Astrocyte of the spinal cord (primary cell): ENCODE data around the gene RFPL4AL1.
"Not testable (repeated sequence)": the region's sequence is repeated elsewhere in the genome, so short reads cannot be mapped to it uniquely, and the experiment has no call there.

Experiments
- DNase-seq: peaks from one replicate; pipeline ENCODE4 v3.0.0; 2011; ENCODE audit warnings: low read depth, low spot score
- H3K4me3 ChIP-seq: 2 replicates; pipeline ENCODE4 v1.5.1; 2011; ENCODE audit warnings: low read depth, mild to moderate bottlenecking, low read length, moderate library complexity
- in situ Hi-C: cut with HindIII; loops from 2 replicates; pipeline ENCODE4 v1.10.0; 2017; ENCODE audit warnings: low sequenced_read_pairs
- TF ChIP-seq, protein P1 (sequence below): IDR thresholded peaks from 2 replicates; pipeline ENCODE4 v1.5.1; 2012; ENCODE audit warnings: low read depth, mild to moderate bottlenecking, low read length, inconsistent platforms

The RFPL4AL1 gene

DNA sequence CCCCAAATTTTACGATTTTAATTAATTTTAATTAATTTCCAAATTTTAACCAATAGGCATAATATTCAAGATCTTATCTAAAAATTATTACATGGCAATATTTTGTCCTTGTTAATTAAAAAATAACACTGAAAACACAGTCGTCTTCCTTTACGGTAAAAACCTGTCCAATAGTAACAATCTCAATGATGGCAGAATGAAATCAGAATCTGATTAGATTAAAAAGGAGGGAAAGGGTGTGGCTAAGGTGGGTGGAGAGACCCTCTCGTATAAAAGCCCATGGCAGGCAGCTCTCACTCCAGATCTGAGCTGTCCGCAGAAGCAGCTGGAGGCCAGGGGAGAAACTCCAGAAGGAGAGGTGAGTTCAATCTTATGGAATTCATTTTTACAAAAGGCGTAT, at the start of gene RFPL4AL1:
TSS of gene RFPL4AL1 (plus strand) at position 301 of the 400 bp plus-strand sequence. CDS start 2,687 bp downstream, outside the sequence.
- in situ Hi-C loops, DNase-seq, H3K4me3 ChIP-seq: not testable (repeated sequence)

DNA sequence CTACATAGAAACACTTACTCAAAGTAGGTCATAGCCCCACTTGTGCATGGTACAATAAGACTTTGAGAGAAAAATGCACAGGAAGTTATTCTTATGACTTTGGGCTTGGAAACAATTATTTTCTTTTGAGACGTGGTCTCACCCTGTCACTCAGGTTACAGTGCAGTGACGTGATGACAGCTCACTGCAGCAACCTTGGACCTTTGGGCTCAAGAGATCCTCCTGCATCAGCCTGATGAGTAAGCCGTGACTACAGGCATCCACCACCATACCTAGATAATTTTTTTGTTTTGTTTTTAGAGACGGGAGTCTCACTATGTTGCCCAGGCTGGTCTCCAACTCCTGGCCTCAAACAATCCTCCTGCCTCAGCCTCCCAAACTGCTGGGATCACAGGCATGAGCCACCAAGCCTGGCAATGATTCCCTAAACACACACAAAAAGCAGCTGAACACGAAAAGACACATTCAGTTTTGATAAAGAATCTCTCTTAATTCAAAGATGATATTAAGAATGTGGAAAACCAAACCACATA, 48.6 kb upstream of the RFPL4AL1 start:
- H3K4me3 ChIP-seq = no peak overlapping the region
- DNase-seq = no peak
- TF ChIP-seq, protein P1, sequence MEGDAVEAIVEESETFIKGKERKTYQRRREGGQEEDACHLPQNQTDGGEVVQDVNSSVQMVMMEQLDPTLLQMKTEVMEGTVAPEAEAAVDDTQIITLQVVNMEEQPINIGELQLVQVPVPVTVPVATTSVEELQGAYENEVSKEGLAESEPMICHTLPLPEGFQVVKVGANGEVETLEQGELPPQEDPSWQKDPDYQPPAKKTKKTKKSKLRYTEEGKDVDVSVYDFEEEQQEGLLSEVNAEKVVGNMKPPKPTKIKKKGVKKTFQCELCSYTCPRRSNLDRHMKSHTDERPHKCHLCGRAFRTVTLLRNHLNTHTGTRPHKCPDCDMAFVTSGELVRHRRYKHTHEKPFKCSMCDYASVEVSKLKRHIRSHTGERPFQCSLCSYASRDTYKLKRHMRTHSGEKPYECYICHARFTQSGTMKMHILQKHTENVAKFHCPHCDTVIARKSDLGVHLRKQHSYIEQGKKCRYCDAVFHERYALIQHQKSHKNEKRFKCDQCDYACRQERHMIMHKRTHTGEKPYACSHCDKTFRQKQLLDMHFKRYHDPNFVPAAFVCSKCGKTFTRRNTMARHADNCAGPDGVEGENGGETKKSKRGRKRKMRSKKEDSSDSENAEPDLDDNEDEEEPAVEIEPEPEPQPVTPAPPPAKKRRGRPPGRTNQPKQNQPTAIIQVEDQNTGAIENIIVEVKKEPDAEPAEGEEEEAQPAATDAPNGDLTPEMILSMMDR = no peak
- in situ Hi-C loops = no loop called here

DNA sequence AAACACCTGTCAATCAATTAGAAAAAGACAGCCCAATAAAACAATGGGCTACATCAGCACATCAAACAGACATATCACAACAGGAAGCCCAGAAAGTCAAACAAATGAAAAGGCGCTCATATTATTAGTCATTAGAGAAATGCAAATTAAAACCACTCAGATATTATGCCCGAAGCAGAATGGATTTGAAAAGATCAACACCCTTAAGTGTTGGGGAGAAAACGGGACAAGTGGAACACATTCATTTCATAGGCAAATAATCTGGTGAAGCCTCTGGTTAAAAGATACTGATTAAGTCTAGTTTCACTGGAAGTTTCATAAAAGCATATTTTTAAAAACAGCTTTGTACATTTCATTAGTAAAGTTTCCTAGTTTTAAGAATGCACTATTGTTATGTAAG, 48.1 kb upstream of the RFPL4AL1 start:
- DNase-seq = no peak
- TF ChIP-seq, protein P1 = no peak
- H3K4me3 ChIP-seq = no peak overlapping the region
- in situ Hi-C loops = no loop called here

DNA sequence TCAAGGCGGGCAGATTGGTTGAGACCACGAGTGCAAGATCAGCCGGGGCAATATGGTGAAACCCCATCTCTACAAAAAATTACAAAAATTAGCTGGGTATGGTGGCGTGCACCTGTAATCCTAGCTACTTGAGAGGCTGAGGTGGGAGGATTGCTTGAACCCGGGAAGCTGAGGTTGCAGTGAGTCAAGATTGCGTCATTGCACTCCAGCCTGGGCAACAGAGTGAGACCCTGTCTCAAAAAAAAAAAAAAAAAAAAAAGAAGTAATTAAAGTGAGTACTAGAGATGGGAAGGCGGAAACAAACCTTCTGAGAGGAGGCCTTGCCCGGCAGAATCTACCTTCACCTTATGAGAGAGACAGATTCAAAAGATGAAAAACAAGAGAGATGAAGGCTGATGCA, 45.4 kb upstream of the RFPL4AL1 start:
- no peak for DNase-seq
- TF ChIP-seq, protein P1 = no peak
- no peak overlapping the region for H3K4me3 ChIP-seq
- in situ Hi-C loops = no loop called here

DNA sequence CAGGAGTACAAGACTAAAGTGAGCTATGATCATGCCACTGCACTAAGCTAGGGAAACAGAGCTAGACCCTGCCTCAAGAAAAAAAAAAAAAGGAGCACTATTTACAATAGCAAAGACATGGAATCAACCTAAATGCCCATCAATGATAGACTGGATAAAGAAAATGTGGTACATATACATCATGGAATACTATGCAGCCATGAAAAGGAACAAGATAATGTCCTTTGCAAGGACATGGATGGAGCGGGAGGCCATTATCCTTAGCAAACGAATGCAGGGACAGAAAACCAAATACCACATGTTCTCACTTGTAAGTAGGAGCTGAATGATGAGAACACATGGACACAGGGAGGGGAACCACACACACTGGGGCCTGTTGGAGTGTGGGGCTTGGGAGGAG, 38.5 kb upstream of the RFPL4AL1 start:
- DNase-seq, in situ Hi-C loops, H3K4me3 ChIP-seq: not testable (repeated sequence)

DNA sequence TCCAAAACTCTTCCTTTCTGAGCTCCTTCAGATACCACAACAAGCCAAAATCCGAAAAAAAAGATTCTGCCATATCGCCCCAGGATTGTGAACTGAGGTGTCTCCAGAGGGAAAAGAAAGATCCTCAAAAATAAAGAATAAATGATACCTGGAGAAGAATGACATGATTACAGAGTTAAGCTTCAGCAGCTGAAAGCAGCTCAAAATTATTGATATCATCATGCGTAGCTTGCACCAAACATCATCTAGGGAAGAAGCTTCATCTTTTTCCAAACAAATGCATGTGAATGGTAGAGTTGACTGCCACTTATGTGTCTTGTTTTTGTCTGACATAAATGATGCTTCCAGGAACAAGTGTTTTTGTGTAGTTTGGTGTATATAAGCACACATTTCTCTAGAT, 30.6 kb upstream of the RFPL4AL1 start, which contains the start of gene NLRP9:
TSS of gene NLRP9 (minus strand) at position 101 of the 400 bp plus-strand sequence. CDS start at position 73, 28 bp downstream.
- in situ Hi-C loops = no loop called here
- H3K4me3 ChIP-seq = no peak within 1 kb of the TSS
- DNase-seq = no peak
- TF ChIP-seq, protein P1 = no peak

DNA sequence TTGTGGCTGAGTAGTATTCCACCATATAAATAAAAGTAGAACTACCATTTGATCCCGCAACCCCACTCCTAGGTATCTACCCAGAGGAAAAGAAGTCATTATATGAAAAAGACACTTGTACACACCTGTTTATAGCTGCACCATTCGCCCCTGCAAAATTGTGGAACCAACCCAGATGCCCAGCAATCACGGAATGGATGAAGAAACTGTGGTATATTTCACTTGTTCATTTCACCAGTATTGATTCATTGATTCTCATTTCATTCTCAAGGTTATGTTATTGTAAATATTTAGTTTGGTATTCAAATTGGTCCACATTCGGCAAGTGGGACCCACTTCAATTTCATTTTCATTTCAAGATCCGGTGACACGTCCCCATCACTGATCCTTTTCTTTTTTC, 18.2 kb upstream of the RFPL4AL1 start:
- DNase-seq = no peak
- in situ Hi-C loops = no loop called here
- TF ChIP-seq, protein P1 = no peak
- H3K4me3 ChIP-seq = no peak overlapping the region

DNA sequence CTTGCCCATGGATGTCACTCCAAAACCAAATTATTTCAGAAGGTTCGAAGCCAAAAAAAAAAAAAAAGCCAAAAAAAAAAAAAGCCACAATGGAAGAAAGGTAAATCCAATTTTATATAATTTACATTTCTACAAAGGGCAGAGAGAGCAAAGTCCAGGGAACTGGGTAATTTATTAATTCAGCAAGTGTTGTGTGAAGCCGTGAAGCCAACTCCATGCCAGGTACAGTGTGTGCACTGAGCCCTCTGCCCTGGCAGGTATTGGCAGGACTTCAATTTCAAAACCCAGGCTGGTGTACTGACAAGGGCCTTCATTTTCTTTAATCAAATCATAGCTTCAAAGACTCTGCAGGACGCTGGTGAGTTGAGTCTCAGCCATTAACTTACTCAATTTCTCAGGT, 15.5 kb upstream of the RFPL4AL1 start:
- TF ChIP-seq, protein P1 = no peak
- in situ Hi-C loops = no loop called here
- no peak overlapping the region for H3K4me3 ChIP-seq
- DNase-seq = no peak

DNA sequence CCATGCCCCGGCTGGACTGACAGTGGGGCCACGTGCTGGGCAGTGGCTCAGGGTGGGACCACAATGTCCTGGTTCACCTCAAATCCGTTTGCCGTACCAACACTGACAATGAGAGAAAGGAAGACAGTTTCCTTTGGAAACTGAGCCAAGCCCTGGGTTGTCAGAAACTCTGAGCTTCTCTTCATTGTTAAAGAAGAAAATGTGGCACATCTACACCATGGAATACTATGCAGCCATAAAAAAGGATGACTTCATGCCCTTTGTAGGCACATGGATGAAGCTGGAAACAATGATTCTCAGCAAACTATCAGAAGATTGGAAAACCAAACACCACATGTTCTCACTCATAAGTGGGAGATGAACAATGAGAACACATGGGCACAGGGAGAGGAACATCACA, 12.1 kb upstream of the RFPL4AL1 start:
- in situ Hi-C loops, DNase-seq, H3K4me3 ChIP-seq: not testable (repeated sequence)

DNA sequence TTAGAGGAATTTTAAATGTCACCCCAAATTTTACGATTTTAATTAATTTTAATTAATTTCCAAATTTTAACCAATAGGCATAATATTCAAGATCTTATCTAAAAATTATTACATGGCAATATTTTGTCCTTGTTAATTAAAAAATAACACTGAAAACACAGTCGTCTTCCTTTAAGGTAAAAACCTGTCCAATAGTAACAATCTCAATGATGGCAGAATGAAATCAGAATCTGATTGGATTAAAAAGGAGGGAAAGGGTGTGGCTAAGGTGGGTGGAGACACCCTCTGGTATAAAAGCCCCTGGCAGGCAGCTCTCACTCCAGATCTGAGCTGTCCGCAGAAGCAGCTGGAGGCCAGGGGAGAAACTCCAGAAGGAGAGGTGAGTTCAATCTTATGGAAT, 10.1 kb upstream of the RFPL4AL1 start, which contains the start of gene RFPL4A:
TSS of gene RFPL4A (plus strand) at position 301 of the 400 bp plus-strand sequence. CDS start 2,704 bp downstream, outside the sequence.
- in situ Hi-C loops, H3K4me3 ChIP-seq: not testable (repeated sequence)

More for the DNA sequence above, 10.1 kb upstream of the RFPL4AL1 start, which contains the start of gene RFPL4A:
- not testable (repeated sequence) for DNase-seq
